GM12865 (cell line): ENCODE measurements around the gene GRAMD4.
"Not testable (repeated sequence)": the region's sequence is repeated elsewhere in the genome, so short reads cannot be mapped to it uniquely, and the experiment has no call there.

Experiments used
- DNase-seq: peaks from one replicate; pipeline ENCODE4 v3.0.0; 2010; ENCODE audit warnings: low read depth
- H3K4me3 ChIP-seq: 2 replicates; pipeline ENCODE4 v1.5.1; 2011; ENCODE audit warnings: mild to moderate bottlenecking, low read depth, low read length, control low read depth
- CTCF ChIP-seq: IDR thresholded peaks from 2 replicates; pipeline ENCODE4 v1.5.1; 2011; ENCODE audit warnings: low read length, control low read depth, low read depth, inconsistent platforms; ENCODE audit not compliant: insufficient read depth; ENCODE audit errors: missing control alignments

The GRAMD4 gene

GRCh38 chr22:46619240-46619829 is 851 bp upstream of the GRAMD4 start:
- no peak overlapping the region for H3K4me3 ChIP-seq
- no peak for TF ChIP-seq CTCF
- no peak for DNase-seq

- no peak overlapping the region for H3K4me3 ChIP-seq
- no peak for DNase-seq
- no peak for TF ChIP-seq CTCF
Measured at GRCh38 chr22:46620588-46621242, 529 bp downstream of the GRAMD4 start.

DNA sequence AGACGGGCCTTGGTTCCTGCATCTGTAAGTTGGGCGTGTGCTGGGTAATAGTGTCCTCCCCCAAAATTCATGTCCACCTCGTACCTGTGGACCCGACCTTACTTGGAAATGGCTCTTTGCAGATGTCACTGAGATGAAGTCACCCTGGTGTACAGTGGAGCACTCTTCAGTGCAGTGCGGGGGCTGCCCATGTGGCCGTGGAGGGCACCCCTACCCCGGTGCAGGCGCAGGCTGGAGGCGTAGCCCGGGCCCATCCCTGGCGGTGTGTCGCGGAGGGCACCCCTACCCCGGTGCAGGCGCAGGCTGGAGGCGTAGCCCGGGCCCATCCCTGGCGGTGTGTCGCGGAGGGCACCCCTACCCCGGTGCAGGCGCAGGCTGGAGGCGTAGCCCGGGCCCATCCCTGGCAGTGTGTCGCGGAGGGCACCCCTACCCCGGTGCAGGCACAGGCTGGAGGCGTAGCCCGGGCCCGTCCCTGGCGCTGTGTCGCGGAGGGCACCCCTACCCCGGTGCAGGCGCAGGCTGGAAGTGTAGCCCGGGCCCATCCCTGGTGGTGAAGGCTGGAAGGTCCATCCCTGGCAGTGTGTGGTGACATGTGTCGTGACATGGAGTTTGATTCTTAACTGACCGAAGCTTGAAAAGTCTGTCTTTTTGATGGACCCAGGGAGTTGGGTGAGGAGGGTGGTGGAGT is 1.2 kb downstream of the GRAMD4 start:
- H3K4me3 ChIP-seq = not testable (repeated sequence)

DNA sequence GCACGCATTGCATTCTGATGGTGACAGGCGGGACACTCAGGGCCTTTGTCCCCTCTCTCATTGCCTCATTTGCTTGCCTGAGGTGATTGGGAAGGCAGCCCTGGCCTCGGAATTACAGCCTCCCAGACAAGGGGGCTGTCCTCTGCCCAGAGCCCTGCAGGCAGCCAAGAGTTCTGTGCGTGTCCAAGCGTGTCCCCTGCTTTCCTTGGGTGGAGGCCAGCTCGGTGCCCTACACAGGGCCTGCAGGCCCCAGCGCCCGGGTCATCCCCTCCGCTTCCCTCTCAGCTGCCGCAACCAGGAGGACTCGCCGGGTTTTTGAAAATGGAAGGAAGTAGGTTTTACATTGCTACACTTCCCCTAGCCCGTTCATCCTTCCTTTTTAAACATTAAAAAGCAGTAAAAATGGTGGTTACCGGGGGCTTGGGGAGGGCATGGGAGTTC is 1.9 kb downstream of the GRAMD4 start:
- H3K4me3 ChIP-seq = no peak overlapping the region
- no peak for DNase-seq
- TF ChIP-seq CTCF = no peak

More for the DNA sequence above, 1.2 kb downstream of the GRAMD4 start:
- DNase-seq = not testable (repeated sequence)

- no peak overlapping the region for H3K4me3 ChIP-seq
- no peak for TF ChIP-seq CTCF
- no peak for DNase-seq
Measured at GRCh38 chr22:46625113-46625842, 5.1 kb downstream of the GRAMD4 start.

- H3K4me3 ChIP-seq = no peak overlapping the region
- no peak for TF ChIP-seq CTCF
- DNase-seq = no peak
Measured at GRCh38 chr22:46625843-46626349, 5.7 kb downstream of the GRAMD4 start.

GRCh38 chr22:46626356-46626755 is 6.2 kb downstream of the GRAMD4 start:
- no peak overlapping the region for H3K4me3 ChIP-seq
- DNase-seq = no peak

More at GRCh38 chr22:46626356-46626755, 6.2 kb downstream of the GRAMD4 start:
- no peak for TF ChIP-seq CTCF
